ENCODE results near the gene ZNF622.

ZNF622 gene

DNA sequence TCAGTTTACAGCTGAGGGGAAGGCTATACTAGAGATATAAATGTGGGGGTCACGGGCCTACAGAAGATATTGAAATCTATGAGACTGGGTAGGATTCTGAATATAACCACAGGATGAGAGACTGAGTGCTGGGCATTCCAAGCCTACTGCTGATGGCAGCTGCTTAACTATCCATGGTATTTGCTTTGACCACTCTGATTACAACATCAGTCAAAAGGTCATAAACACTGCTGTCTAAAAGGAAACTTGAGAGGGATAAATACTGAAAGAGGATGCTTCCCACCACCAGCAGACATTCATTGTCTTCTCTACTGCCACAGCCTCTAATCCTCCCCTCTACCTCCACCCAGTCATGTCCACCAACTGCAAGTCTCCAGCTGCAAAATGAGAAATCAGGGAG, 3.8 kb downstream of the ZNF622 start:
- peaks cover 59 to 70% of the 10 kb centered on the region in 2 experiments for H3K36me3 ChIP-seq (ENCODE audit: control insufficient read depth in 2 of 2, insufficient read depth in 1 of 2, low read length in 2 of 2)
- CTCF ChIA-PET: interaction anchor here (10.9 kb wide), 1 partner anchor 300 kb away, joined by 137 read pairs; no protein-coding TSS in a partner anchor
- H3K27ac ChIP-seq (ENCODE audit: extremely low read depth, low read depth, low read length): no peak overlapping the region
- TF ChIP-seq ZNF266 (tag by site-specific recombination; IDR thresholded peaks at IDR 0.05; ENCODE audit: low read depth) (no peak), MEIS1 (CRISPR knock-in tag; IDR thresholded peaks at IDR 0.05; ENCODE audit: borderline replicate concordance) (no peak), ZNF501 (tag by site-specific recombination; IDR thresholded peaks at IDR 0.05) (no peak), ZNF391 (tag by site-specific recombination; IDR thresholded peaks at IDR 0.05; ENCODE audit: borderline replicate concordance, low read depth) (no peak), ZNF214 (tag by site-specific recombination; IDR thresholded peaks at IDR 0.05; ENCODE audit: borderline replicate concordance) (no peak), RBAK (tag by site-specific recombination; IDR thresholded peaks at IDR 0.05) (no peak), EGR2 (tag by site-specific recombination; IDR thresholded peaks at IDR 0.05; ENCODE audit: low read depth) (no peak), ZBTB21 (tag by site-specific recombination; IDR thresholded peaks at IDR 0.05) (no peak), ZNF548 (tag by site-specific recombination; IDR thresholded peaks at IDR 0.05) (no peak), ZNF239 (tag by site-specific recombination; IDR thresholded peaks at IDR 0.05) (no peak), ZNF610 (tag by site-specific recombination; IDR thresholded peaks at IDR 0.05; ENCODE audit: borderline replicate concordance) (no peak), SP7 (tag by site-specific recombination; IDR thresholded peaks at IDR 0.05) (no peak), ZNF585B (tag by site-specific recombination; IDR thresholded peaks at IDR 0.05) (no peak), ZNF549 (tag by site-specific recombination; IDR thresholded peaks at IDR 0.05) (no peak), ZNF558 (tag by site-specific recombination; IDR thresholded peaks at IDR 0.05) (no peak), ZNF146 (tag by site-specific recombination; IDR thresholded peaks at IDR 0.05) (no peak), REPIN1 (tag by site-specific recombination; IDR thresholded peaks at IDR 0.05; ENCODE audit: low read depth) (no peak), KLF9 (tag by site-specific recombination; IDR thresholded peaks at IDR 0.05; ENCODE audit: low read depth) (no peak)
- TF ChIP-seq, protein P1, sequence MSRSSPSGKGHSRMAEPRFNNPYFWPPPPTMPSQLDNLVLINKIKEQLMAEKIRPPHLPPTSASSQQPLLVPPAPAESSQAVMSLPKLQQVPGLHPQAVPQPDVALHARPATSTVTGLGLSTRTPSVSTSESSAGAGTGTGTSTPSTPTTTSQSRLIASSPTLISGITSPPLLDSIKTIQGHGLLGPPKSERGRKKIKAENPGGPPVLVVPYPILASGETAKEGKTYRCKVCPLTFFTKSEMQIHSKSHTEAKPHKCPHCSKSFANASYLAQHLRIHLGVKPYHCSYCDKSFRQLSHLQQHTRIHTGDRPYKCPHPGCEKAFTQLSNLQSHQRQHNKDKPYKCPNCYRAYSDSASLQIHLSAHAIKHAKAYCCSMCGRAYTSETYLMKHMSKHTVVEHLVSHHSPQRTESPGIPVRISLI (tag by site-specific recombination; IDR thresholded peaks at IDR 0.05): no peak
- TF ChIP-seq, protein P2, sequence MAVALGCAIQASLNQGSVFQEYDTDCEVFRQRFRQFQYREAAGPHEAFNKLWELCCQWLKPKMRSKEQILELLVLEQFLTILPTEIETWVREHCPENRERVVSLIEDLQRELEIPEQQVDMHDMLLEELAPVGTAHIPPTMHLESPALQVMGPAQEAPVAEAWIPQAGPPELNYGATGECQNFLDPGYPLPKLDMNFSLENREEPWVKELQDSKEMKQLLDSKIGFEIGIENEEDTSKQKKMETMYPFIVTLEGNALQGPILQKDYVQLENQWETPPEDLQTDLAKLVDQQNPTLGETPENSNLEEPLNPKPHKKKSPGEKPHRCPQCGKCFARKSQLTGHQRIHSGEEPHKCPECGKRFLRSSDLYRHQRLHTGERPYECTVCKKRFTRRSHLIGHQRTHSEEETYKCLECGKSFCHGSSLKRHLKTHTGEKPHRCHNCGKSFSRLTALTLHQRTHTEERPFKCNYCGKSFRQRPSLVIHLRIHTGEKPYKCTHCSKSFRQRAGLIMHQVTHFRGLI (tag by site-specific recombination; IDR thresholded peaks at IDR 0.05): no peak
- no peak overlapping the region for H3K4me3 ChIP-seq (ENCODE audit: low read depth, low read length)
- no peaks in the 10 kb centered on the region for H3K9me3 ChIP-seq (ENCODE audit: control insufficient read depth, insufficient read depth, low read depth, low read length)
- H3K4me1 ChIP-seq (ENCODE audit: control insufficient read depth, insufficient read depth, low read length): 0 out of 2 replicates have a peak, but pooled peaks cover 6% of the 10 kb centered on the region
- POLR2A ChIA-PET: no interaction called here

- POLR2A ChIA-PET: no interaction called here
- Histone ChIP-seq H3K4me3 (ENCODE audit: low read depth, low read length) (no peak overlapping the region), H3K9me3 (ENCODE audit: control insufficient read depth, insufficient read depth, low read depth, low read length) (no peaks in the 10 kb centered on the region), H3K27ac (ENCODE audit: extremely low read depth, low read depth, low read length) (no peak overlapping the region), H3K36me3 (ENCODE audit: control insufficient read depth in 2 of 2, insufficient read depth in 1 of 2, low read length in 2 of 2) (peaks cover 65 to 78% of the 10 kb centered on the region in 2 experiments), H3K4me1 (ENCODE audit: control insufficient read depth, insufficient read depth, low read length) (0 out of 2 replicates have a peak, but pooled peaks cover 6% of the 10 kb centered on the region)
- CTCF ChIA-PET: interaction anchor here (10.9 kb wide), 1 partner anchor 300 kb away, joined by 137 read pairs; no protein-coding TSS in a partner anchor
- no peak for TF ChIP-seq ZNF777 (tag by site-specific recombination; IDR thresholded peaks at IDR 0.05; ENCODE audit: borderline replicate concordance)
- no peak for TF ChIP-seq ZNF610 (tag by site-specific recombination; IDR thresholded peaks at IDR 0.05; ENCODE audit: borderline replicate concordance)
- no peak for TF ChIP-seq ZNF621 (tag by site-specific recombination; IDR thresholded peaks at IDR 0.05)
- no peak for TF ChIP-seq ZNF24 (tag by site-specific recombination; IDR thresholded peaks at IDR 0.05)
- no peak for TF ChIP-seq ZNF580 (tag by site-specific recombination; IDR thresholded peaks at IDR 0.05)
- TF ChIP-seq ZNF416 (tag by site-specific recombination; IDR thresholded peaks at IDR 0.05): no peak
- TF ChIP-seq ZNF157 (tag by site-specific recombination; IDR thresholded peaks at IDR 0.05): no peak
Measured at GRCh38 chr5:16461026-16461425, 4.6 kb downstream of the ZNF622 start.

All from HEK293 (cell line).